Cerebellar cortex (tissue), 1 donor: ENCODE measurements around the gene TMEM225B.
"Not testable (repeated sequence)": the region's sequence is repeated elsewhere in the genome, so short reads cannot be mapped to it uniquely, and the experiment has no call there.

Experiments used
- DNase-seq: peaks from one replicate; pipeline ENCODE4 v3.0.0-alpha.2; 2015; ENCODE audit warnings: low spot score

The TMEM225B gene

DNA sequence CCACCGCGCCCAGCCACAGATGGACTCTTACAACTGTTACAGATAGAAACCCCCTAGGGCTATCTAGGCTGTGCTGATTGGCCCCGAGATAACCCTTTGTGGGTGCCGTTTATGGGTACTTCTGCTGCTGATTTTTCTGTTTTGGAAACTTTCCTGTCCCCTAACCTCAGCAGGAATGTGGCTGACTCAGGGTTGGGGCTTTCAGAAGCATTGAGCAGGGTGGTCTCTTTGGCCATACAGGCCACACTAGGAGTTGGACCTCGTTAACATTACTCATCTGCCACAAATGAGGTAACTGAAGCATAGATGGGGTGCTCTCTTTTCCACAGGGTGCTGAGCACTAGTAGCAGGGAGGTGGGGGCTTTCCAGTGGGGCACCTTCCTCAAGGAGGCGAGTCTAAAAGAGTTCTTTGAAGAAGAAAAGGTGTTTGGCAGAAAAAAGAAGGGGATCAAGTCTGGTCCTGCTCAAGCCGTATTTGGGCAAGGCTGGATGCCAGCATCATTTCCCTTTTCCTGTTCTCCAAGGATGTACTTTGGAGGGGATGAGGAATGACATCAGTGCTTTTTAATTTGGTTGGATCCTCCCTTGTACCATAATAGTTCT lies 25.1 kb downstream of the TMEM225B start:
- no peak for DNase-seq

DNA sequence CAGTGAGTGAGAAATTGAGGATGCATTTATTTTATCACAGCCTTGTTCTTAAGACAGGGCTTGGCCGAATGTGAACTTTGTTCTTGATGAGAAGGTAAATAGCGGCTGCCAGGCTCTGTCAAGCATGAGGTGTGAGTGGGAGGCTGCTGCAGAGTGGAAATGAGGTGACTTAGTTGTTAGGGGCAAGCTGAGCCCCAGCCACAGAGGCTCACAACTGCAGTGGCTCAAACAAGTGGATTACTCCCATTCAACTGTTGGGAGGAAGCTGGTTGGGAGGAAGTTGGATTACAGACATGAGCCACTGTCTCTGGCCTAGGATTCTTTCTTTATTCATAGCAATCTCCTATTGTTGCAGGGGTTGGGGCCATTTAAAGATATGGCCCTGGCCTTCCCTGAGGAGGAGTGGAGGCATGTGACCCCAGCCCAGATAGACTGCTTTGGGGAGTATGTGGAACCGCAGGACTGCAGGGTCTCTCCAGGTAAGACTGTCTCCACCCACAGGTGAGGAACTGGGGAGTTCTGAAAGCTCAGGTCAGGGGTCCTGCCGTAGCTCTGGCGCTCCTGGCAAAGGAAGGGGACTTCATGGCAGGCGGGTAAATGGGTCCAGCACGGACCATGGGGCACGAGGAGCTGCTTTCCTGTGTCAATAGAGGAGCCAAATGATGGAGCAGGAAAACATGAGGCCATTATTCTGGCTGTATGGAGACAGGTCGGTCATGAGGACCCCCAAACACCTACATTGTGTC lies 25.8 kb downstream of the TMEM225B start:
- no peak for DNase-seq

DNA sequence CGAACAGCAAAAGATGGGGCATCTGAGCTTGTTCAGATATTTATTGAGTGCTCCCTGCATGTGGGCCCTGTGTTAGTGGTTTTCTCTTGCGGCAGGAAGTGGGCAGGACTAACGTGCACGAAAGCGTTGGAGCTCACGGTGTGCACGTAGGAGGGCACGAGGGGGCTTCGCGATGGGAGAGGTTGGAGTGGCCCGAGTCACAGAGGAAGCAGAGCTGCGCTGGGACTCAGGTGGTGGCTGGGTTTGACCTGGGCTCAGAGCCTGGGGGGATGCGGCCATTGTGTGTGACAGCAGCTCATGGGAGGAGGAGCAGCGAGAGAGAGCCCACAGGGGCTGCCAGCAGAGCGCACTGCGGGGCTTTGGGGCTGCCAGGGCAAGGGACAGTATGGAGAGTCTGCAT lies 26.4 kb downstream of the TMEM225B start:
- DNase-seq = no peak

DNA sequence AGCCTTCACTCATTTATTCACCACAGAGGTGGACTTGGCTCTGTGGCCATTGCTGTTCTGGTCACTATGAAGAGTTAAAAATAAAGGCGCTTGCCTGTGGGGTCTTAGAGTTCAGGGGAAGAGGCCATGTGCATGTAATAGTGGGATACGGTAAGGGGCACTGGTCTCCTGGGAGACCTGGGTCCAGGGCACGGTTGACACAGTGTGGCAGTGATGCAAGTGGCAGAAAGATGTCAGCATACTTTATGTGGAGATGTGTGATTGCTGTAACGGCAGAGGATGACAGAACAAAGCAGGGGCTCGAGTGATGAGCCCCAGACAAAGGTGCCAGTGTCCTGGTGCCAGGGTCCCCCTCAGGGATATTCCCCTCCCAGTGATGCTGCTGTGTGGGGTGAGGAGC lies 27.3 kb downstream of the TMEM225B start:
- DNase-seq = no peak

DNA sequence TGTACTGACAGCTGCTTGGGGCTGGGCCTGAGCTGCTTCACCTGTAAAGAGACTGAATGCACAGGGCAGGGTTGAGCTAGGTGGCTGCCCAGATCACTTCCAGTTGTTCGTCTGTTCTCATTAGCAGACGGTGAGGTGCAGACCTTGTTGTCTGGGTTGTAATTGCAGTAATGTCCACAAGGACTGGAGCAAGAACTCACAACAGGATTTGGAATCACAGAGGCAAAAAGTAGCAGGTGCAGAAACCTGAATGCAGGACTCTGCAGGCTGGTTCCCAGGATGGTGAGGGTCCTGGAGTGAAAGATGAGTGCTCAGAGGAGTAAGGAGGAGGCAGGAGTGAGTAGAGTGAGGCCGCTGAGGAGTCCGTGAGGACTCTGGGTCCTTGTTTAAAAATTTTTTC lies 27.9 kb downstream of the TMEM225B start:
- no peak for DNase-seq

DNA sequence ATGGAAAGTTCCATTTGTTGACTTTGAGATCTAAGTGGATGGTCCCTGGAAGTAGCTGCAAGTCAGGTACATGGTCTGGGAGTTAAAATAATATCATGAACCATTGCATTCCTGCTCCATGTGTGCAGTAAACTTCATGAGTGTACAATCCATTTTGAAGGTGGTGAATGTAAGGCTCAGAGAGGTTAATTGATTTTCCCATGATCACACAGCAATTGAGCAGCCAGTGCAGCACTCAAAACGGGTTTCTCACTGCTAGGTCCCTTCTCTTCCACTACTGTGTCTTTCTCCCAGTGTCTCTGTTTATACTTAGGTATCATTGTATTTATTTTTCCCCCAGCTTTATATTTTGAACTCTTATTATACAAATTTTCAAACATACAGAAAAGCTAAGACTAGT lies 28.6 kb downstream of the TMEM225B start:
- DNase-seq = no peak

DNA sequence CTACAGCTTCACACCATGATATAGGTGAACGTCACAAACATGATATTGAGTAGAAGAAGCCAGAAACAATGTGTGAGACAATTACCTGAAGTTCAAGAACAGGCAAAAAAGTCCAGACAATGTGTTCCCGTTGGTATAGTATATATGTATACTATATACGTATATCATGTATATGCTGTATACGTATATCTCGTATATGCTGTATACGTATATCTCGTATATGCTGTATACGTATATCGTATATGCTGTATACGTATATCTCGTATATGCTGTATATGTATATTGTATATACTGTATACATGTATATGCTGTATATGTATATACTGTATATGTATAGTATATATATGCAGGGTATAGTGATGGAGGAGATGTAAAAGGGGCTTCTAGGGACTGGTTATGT lies 29.4 kb downstream of the TMEM225B start:
- DNase-seq = no peak

DNA sequence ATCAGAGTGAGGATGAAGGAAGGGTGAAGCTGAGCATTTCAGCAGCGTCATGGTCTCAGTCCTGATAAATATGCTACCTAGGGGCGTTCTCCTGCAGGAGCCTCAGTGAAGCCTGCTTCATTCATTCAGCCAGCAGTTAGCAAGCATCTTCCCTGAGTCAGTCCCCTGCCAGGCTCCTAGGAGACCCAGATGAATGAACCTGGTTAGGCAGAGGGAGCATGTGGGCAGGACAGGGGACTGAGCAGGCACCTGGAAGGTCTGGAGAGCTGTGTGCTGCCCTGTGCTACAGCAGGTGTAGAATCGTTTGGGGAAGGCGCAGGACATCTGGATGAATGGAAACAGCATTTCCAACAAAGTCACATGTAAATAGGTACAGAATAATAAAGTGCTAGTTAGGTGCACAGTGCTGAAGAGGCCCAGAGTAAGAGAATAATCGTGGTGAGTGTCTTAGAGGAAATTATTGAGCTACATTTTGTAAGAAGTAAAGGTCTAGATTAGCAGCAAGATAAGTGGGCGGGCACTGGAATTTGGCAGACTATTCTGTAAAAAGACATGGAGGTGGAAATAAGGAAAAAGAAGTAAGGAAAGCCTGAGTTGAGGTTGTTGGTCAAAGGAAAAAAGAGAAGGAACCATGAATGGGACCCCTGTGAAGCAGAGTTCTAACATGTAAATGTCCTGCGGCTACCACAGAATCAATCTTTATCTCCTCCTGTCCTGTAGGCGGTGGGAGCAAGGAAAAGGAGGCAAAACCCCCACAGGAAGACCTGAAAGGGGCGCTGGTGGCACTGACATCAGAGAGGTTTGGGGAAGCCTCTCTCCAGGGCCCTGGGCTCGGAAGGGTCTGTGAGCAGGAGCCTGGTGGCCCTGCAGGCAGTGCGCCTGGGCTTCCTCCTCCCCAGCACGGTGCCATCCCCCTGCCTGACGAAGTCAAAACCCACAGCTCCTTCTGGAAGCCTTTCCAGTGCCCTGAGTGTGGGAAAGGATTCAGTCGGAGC lies 30.7 kb downstream of the TMEM225B start:
- no peak for DNase-seq

DNA sequence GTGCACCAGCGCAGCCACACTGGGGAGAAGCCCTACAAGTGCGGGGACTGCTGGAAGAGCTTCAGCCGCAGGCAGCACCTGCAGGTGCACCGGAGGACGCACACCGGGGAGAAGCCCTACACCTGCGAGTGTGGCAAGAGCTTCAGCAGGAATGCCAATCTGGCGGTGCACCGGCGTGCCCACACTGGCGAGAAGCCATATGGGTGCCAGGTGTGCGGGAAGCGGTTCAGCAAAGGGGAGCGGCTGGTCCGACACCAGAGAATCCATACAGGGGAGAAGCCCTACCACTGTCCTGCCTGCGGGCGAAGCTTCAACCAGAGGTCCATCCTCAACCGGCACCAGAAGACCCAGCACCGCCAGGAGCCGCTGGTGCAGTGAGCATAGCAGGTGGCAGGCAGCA lies 31.6 kb downstream of the TMEM225B start:
- no peak for DNase-seq

DNA sequence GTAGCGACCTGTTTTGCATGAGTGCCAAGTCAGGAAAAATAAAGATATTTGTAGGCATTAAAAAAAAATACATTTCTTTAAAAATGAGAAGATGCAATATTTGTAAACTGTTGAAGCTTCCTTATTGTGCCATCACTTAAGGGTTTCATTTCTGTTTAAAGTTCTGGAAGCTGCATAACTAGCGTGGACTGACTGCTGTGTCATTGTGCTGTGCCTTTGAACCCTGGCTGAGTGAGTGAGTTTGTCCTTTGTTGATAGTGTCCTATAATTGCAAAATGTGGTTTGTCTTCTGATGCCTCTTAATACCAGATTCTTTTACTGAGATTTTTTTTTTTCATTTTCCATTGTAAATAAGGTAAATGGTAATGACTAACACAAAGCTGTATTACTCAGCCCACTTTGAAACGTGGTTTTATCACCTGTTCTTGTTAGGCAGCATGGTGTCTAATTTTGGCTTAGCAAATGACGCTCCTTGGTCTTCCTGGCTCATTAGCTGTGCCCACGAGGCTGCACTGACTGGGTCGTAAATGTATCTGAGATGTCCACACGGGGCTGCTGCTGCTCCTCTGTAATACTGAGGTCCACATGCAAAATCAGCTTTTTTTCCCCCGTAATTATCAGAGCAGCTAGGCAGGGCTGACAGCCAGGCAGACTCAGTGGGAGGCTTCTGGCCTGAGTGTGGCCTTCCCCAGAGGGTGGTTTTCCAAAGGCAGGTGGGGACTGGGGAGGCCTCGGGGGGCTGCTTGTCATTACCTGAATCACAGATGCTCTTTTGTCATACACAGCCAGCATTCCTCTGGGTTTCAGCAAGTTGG lies 33.4 kb downstream of the TMEM225B start:
- peak; percentile 45 for DNase-seq

DNA sequence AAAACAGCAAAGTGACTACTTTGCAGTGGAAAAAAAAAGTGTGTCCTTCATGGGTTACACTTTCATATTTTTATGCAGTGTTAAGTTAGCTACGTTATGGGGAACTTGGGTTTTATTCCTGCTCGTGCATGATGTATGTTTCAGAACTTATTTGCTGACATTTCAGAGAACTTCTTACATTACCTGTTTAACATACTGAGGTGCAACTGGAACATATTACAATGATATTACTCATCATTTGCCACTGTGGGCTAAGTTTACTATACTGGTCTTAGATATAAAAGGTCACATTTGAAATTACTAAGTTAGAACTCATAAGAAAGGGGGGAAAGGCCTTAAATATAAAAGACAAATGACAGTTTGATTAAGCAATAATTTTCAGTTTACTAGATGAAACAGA lies 39.3 kb downstream of the TMEM225B start:
- not testable (repeated sequence) for DNase-seq

DNA sequence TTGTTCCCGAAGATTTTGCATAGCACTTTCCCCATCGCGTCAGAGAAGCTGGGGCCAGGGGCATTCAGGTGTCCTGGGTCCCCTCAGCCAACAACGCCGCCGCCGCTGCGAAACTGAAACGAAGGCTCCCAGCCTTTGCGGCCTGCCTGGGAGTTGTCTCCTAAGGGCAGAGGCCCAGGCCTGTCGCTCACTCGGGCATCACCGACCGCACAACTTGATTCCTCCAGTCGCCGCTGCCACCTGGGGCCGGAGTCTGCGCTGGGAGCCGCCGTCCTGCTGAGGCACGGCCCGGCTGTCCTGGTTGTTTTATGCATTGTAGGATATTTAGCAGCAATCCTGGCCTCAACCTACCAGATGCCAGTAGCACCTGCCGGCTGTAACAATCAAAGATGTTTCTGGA lies 40.7 kb downstream of the TMEM225B start:
- DNase-seq = no peak

DNA sequence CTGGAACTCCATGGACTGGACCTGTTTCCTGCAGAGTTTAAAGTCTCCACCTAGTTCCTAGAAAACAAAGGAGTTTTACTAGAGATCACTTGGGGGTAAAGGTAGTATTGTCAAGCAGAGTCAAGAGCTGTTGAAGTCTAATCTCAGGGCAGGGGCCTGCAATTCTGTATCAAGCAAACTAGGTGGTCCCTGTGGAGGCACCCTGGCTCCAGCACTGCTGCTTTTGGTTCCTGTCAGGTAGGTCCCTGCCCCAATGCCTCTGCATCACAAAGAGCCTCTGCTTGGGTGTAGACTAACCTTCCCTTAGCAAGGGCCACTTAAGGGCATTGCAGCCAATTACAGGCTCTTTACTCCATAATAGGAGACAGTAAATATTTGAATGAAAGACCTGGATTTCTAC lies 41.2 kb downstream of the TMEM225B start:
- no peak for DNase-seq

DNA sequence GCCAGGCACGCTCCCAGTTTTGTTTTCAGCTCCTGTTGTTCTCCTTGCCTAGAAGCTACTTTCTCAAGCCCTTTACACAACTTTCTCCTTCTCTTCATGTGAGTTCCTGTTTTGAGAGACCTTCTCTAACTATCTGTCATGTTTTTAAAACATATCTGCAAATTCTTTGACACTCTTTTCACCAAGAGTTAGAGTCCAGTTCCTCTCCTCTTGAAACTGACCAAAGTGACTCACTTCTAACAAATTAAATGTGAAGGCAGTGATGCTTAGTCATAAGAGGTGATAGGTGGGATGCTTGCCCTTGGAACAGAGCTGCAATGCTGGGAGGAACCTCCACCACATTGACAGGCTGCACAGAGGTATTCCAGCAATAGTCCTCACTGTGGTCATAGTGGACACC lies 44.0 kb downstream of the TMEM225B start:
- DNase-seq = no peak

DNA sequence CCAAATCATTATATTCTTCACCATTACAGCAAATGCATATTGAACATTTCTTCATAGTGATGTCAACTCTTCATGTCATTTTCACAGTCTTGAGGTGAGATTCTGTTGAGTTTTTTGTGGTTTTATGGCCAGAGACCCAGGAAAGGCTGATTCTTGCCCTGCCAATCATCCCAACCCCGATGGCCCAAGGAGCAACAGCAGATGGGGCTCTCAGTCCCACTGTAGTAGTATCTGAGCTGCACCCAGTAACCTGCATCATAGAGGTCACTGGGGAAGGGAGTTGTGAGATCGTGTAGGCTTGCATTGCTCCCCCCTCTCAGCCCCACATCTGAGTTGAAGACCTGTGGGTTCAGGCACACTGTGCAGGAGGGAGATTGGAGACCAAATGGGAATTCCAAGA lies 45.4 kb downstream of the TMEM225B start:
- no peak for DNase-seq

DNA sequence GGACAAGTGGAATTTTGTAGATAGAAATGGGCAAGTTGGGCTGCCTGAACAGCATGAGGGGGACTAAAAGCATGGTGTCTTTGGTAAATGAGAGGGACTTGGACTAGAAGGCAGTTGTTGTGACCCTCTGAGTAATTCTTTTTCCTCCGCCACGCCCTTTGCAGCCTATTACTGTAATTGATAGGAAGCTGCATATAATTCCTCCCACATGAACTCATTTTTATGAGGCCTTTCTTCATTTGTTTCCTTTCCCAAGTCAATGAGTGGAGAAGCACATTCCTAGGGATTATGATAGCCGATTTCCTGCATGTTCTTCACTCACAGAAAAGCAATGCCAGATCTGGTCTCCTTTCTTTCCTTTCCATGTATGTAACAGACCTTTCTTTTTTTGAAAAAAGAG lies 46.4 kb downstream of the TMEM225B start:
- DNase-seq = no peak

DNA sequence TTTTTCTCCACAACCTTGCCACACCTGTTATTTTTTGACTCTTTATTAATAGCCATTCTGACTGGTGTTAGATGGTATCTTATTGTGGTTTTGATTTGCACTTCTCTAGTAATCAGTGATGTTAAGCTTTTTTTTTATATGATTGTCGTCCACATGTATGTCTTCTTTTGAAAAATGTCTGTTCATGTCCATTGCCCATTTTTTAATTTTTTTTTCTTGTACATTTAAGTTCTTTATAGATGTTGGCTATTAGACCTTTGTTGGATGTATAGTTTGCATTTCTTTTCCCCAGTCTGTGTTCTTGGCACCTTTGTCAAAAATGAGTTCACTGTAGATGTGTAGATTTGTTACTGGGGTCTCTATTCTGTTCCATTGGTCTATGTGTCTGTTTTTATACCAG lies 47.5 kb downstream of the TMEM225B start:
- no peak for DNase-seq

DNA sequence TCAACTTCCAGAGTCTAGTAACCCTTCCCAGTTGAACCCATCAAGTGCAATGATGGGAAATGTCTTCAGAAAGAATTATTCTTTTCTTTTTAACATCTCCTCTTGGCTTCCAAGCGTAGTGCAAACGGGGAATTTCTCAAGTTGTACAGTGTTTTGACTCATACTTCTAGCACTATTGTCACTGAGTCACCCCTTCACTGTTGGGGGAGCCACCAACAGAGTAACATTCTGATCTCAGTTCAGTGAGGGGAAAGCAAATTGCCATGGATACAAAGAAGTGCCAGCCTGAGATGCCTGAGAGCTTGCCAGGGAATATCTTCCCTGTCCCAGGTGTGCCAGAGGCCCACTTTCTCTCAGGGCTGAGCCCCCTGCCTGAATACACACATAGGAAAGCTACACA lies 50.8 kb downstream of the TMEM225B start:
- no peak for DNase-seq

DNA sequence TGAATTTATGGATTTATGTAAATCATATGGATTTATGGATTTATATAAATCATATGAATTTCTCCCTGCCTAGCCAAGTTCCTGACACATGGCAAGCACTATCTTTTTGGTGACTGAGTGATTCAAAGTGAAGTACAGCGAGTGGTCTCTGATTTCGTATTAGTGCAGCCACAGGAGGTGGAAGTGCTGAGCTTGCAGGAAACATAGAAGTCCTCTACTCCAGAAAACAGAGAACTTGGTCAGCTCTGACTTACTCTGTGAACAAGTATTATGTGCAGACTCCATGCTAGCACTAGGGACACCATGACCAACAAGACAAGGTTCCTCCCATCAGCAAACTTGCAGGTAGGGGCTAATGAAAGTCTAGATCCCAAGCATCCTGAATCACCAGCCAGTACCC lies 53.2 kb downstream of the TMEM225B start:
- DNase-seq = no peak

DNA sequence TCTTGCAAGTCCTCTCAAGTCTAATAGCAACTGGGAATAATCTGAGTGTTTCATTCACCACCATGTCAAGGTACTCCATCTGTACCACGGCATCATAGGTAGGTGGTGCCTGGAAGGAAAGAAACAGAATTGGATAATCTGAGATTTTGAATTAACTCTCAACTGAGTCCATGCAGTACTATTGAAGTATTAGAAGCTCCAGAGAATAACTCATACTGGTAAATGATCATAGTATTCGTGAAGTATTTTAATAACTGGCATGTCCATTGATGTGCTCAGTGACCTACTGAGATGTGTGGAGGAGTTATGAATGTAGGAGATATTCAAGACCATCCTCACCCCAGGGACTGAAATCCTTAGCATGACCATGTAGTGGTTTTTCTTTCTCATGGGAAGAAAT lies 54.6 kb downstream of the TMEM225B start:
- no peak for DNase-seq

DNA sequence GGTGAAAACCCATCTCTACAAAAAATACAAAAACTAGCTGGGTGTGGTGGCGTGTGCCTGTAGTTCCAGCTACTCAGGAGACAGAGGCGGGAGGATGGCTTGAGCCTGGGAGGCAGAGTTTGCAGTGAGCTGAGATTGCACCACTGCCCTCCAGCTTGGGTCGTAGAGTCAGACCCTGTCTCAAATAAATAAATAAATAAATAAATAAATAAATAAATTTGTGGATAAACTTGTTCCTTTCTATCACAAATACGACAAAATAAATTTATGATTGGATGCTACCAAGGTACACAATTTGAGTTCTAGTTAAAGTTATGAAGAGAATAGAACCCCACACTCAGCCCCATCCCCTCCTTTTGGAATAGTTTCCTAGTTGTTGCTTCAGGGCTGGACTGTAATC lies 55.2 kb downstream of the TMEM225B start:
- not testable (repeated sequence) for DNase-seq

DNA sequence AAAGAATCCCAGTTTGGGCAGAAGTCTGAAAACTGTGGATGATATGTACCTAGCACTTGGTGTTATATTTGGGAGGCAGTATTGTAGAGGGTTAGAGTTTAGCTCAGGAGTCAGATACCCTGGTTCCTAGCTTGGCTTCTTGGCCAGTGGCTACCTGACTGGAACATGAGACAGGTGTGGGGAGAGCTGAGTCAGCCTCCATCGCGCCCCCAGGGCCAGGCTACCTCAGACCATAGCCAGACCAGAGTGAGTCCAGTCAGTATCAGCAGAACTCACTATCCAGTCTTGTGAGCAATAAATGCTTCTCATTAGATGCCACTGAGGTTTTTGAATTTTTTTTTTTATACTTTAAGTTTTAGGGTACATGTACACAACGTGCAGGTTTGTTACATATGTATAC lies 55.7 kb downstream of the TMEM225B start:
- DNase-seq = no peak
